Epidermal melanocyte (primary cell): ENCODE data around the gene TNNC1.

Source experiments
- DNase-seq: peaks from one replicate; pipeline ENCODE4 v3.0.0; 2011; ENCODE audit warnings: low spot score; ENCODE audit not compliant: insufficient read length

The TNNC1 gene

DNA sequence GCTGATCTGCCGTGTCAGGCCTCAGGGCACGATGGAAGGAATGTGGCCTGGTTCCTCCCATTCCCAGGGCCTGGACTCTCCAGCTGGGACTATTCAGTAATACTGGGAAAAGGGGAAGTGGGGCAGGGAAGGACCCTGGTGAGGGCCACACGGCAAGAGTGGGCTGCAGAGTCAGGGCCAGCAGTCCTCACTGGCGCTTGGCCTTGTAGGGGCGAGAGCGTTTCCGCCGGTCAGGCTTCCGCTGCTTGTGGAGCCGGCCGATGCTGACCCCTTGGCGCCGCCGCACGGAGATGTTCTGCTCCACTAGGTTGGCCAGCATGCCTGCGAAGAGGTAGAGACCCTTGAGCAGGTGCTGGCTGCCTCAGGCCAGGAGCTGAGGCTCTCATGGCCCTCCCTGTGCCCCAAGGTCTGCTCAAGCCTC, 51.7 kb downstream of the TNNC1 start:
- DNase-seq: no peak

DNA sequence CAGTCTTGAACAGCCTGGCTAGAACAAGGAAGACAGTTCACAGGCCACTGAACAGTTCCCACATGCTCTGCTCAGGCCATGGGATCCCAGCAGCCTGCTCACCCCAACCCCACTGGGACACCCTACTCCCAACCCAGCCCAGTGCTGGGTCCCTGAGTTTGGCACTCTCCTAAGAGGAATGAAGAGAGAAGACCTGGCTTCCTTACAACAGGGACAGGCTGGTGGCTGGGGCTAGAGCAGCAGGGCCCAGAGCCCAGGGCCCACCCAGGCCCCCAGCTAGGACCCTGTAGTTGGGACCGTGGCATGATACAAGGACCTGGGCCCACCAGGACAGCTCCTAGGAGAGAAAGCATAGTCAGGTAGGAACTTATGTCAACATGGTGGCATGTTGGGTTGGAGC, 52.3 kb downstream of the TNNC1 start:
- DNase-seq: no peak
